Prostate gland (tissue), 2 donors: ENCODE results near the gene ATP11B. TPM values are rescaled to one million over a fixed set of nuclear protein-coding genes. Genes with fewer than 3 reads are reported as not detected.

Experiments
- DNase-seq: peaks from one replicate; pipeline ENCODE4 v3.0.0-alpha.2; 2019; ENCODE audit warnings: low spot score
- H3K27ac ChIP-seq, 2 donors: fragments of 200-600 bp; sonication (generic); 2 replicates each; pipeline ENCODE4 v1.5.1; 2017 to 2019
- H3K27me3 ChIP-seq: fragments of 200-600 bp; sonication (generic); replicated peaks from 2 replicates; pipeline ENCODE4 v1.5.1; 2019; ENCODE audit not compliant: insufficient read depth
- H3K36me3 ChIP-seq, 2 donors: fragments of 200-600 bp; sonication (generic); 1 replicate in 1 of 2; 2 replicates in 1 of 2; pipeline versions ENCODE4 v1.5.1 to v1.8.1; 2017 to 2019
- H3K4me1 ChIP-seq: fragments of 200-600 bp; sonication (generic); replicated peaks from 2 replicates; pipeline ENCODE4 v1.5.1; 2019
- H3K4me3 ChIP-seq, 2 donors: fragments of 200-600 bp; sonication (generic); 2 replicates each; pipeline ENCODE4 v1.5.1; 2017 to 2019
- H3K9me3 ChIP-seq: fragments of 200-600 bp; sonication (generic); 2 replicates; pipeline ENCODE4 v1.5.1; 2017
- POLR2A ChIP-seq: fragments of 450-650 bp; IDR thresholded peaks from one replicate; pipeline ENCODE4 v1.6.1; 2016; ENCODE audit warnings: antibody characterized with exemption, mild to moderate bottlenecking
- POLR2AphosphoS5 ChIP-seq: sonication (generic); formaldehyde crosslinking; IDR thresholded peaks from one replicate; pipeline ENCODE4 v1.6.1; 2017; ENCODE audit warnings: antibody characterized with exemption
- WGBS: methylation state at CpG from one replicate; pipeline ENCODE4 v1.1.5; 2018; 5-methylcytosine and 5-hydroxymethylcytosine counted together
- intact Hi-C: fragments of 100-400 bp; cut with DNase I; formaldehyde crosslinking; loops from one replicate; pipeline ENCODE4 v1.14.2; 2022
- total RNA-seq, 2 donors: library from RNA; depleted of rRNA; stranded (reverse); fragments of >200 nt; gene quantifications; one replicate each; pipeline ENCODE4 v1.1.0, GENCODE V29; 2016
- TF ChIP-seq, protein P1 (sequence below), 4 experiments: fragments of 200-600 bp in 2 of 4; fragments of 450-650 bp in 2 of 4; sonication (generic) in 2 of 4; IDR thresholded peaks; 1 replicate in 3 of 4; 2 replicates in 1 of 4; pipeline ENCODE4 v1.5.1; 2016 to 2019; ENCODE audit warnings: antibody characterized with exemption in 4 of 4, mild to moderate bottlenecking in 2 of 4, moderate library complexity in 2 of 4

The ATP11B gene
- total RNA-seq, 2 donors from 2014 or later: 120 to 122 TPM

DNA sequence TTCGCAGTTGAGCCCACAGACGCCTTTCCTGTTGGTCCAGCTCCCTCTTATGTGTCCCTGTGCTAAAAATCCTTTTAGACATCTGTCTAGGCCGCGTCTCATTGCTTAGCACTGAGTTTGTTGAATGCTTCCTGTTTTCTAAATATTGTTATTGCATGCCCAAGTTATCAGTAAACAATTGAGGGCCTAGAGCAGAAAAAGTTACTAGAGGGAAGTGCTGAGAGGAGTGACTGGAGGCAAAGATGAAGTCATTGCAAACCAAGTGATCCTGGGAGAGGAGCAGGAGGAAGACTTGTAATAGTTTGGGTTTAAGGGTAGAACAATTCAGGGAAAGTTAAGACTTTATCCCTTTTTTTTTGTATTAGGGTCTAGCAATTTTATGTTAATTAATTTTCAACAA, 98.9 kb downstream of the ATP11B start:
- 96% methylated on average over 4 of the region's 4 CpGs for WGBS
- Histone ChIP-seq H3K4me1 (peaks cover 3% of the 10 kb centered on the region), H3K9me3 (no peaks in the 10 kb centered on the region), H3K4me3 (no peak overlapping the region), H3K27me3 (no peaks in the 10 kb centered on the region), H3K36me3 (no peaks in the 10 kb centered on the region), H3K27ac (no peak overlapping the region)
- DNase-seq: no peak
- TF ChIP-seq, protein P1, sequence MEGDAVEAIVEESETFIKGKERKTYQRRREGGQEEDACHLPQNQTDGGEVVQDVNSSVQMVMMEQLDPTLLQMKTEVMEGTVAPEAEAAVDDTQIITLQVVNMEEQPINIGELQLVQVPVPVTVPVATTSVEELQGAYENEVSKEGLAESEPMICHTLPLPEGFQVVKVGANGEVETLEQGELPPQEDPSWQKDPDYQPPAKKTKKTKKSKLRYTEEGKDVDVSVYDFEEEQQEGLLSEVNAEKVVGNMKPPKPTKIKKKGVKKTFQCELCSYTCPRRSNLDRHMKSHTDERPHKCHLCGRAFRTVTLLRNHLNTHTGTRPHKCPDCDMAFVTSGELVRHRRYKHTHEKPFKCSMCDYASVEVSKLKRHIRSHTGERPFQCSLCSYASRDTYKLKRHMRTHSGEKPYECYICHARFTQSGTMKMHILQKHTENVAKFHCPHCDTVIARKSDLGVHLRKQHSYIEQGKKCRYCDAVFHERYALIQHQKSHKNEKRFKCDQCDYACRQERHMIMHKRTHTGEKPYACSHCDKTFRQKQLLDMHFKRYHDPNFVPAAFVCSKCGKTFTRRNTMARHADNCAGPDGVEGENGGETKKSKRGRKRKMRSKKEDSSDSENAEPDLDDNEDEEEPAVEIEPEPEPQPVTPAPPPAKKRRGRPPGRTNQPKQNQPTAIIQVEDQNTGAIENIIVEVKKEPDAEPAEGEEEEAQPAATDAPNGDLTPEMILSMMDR (IDR thresholded peaks at IDR 0.05): no peak
- TF ChIP-seq POLR2A (no peak), POLR2AphosphoS5 (no peak)
- intact Hi-C loops: no loop called here

DNA sequence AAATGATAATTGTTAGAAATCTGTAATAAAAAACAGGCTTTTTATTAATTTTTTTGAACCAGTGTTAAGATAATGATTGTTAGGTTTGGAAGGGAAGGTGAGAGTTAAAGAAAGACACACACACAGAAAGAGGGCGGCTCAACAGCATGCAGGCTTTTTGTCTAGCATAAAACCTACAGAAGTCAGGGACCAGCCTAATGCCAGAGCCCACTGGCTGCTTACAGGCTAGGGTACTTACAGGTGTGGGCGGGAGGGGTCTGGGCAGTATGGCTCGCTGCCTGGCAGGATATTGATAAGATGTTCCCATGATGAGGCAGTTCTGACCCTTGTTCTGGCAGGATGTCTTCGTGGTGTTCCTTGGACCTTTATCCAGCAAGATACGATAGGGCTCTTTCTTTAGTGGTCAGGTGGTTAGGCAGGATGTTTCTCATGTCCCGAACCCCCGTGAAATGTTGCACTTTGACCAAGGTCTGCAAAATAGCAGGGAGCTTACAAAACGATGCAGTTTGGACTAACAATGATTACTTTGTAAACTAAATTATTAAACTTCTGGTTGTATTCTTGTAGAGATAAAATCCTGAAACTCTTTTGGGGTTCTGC, 102.3 kb downstream of the ATP11B start:
- Histone ChIP-seq H3K27me3 (no peaks in the 10 kb centered on the region), H3K9me3 (no peaks in the 10 kb centered on the region), H3K4me1 (no peaks in the 10 kb centered on the region), H3K36me3 (no peaks in the 10 kb centered on the region), H3K4me3 (no peak overlapping the region), H3K27ac (no peak overlapping the region)
- DNase-seq: no peak
- TF ChIP-seq, protein P1 (IDR thresholded peaks at IDR 0.05): no peak
- TF ChIP-seq POLR2AphosphoS5 (no peak), POLR2A (no peak)
- WGBS: 66% methylated on average over 8 of the region's 8 CpGs
- intact Hi-C loops: no loop called here

DNA sequence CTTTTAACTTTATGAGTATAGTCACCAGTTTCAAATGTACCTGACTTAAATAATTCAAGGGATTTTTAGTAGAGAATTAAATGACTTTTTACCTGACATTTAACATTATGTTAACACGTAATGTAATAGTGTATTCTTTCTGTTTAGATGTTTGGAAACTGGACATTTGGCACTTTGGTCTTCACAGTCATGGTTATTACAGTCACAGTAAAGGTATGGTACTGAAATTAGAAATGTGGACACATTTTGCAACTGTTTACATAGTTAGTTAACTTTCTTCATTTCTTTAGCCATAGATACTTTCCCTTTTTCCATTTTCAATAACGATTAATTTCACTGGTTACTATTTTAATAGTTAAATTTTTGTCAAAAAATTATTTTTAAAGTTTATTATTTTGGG, 103.2 kb downstream of the ATP11B start:
- Histone ChIP-seq H3K27me3 (no peaks in the 10 kb centered on the region), H3K36me3 (no peaks in the 10 kb centered on the region), H3K27ac (no peak overlapping the region), H3K4me3 (no peak overlapping the region), H3K9me3 (no peaks in the 10 kb centered on the region), H3K4me1 (no peaks in the 10 kb centered on the region)
- no peak for DNase-seq
- TF ChIP-seq POLR2A (no peak), POLR2AphosphoS5 (no peak)
- TF ChIP-seq, protein P1 (IDR thresholded peaks at IDR 0.05): no peak
- 93% methylated on average over 2 of the region's 2 CpGs for WGBS
- intact Hi-C loops: no loop called here

DNA sequence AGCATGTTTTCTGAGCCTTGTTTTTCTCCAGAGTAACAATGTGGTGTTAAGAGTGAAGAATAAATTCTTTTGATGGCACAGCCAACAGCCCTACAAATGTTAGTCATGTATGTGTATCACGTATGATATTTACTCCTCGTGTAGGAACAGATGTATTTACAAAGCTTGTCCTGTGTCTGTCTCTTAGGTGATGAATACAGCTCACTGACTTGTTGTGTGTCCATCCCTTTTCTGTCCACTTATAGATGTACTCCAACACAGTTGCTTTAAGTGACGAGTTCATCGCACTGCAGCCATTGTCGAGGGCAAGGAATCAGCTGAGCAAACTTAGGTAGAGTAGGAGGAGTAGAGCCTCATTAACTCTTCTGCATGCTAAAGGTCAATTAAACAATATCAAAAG, 108.9 kb downstream of the ATP11B start:
- intact Hi-C loops: loop anchor here (10.0 kb wide), 1 partner anchor 193 kb away; the partner anchor contains the start of gene MCCC1
- WGBS: 78% methylated on average over 5 of the region's 5 CpGs
- no peaks in the 10 kb centered on the region for H3K36me3 ChIP-seq

More for the DNA sequence above, 108.9 kb downstream of the ATP11B start:
- Histone ChIP-seq H3K27ac (no peak overlapping the region), H3K27me3 (no peaks in the 10 kb centered on the region), H3K9me3 (no peaks in the 10 kb centered on the region), H3K4me3 (no peak overlapping the region), H3K4me1 (no peaks in the 10 kb centered on the region)
- TF ChIP-seq, protein P1 (IDR thresholded peaks at IDR 0.05): no peak
- TF ChIP-seq POLR2AphosphoS5 (no peak), POLR2A (no peak)
- DNase-seq: no peak
